Embryonic facial prominence (tissue), 1 donor: Measurements from ENCODE around the gene COX8A.
"Not testable (repeated sequence)": the region's sequence is repeated elsewhere in the genome, so short reads cannot be mapped to it uniquely, and the experiment has no call there.

ENCODE experiments used
- DNase-seq: peaks from one replicate; pipeline ENCODE4 v3.0.0-alpha.2; 2016; ENCODE audit errors: extremely low spot score

COX8A gene

GRCh38 chr11:63974259-63975143 is at the start of gene COX8A:
COX8A (plus strand) TSS chr11:63974620; CDS start chr11:63974681, 61 bp downstream.
- DNase-seq = peak; percentile 99

GRCh38 chr11:63929616-63930015 is 44.8 kb upstream of the COX8A start:
- DNase-seq = no peak

GRCh38 chr11:63931045-63931444 is 43.4 kb upstream of the COX8A start:
- no peak for DNase-seq

DNA sequence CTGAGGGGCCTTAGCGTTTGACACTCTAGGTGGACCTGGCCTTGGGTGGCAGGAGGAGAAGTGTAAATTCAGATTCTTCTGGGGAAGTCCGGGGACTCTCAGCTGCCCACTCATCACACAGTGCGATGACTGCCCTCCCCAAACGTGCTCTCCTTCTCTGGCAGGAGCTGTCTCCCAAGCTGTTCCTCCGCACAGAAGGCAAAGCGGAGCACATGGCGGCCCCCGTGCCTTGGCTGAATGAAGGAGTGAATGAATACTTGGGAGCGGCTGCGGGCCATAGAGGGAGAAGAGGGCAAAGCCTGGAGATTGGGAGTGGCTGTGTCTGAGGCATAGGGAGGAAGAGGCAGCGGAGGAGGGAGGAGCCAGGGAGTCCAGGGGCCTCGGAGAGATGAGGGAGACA is 42.5 kb upstream of the COX8A start:
- no peak for DNase-seq

DNA sequence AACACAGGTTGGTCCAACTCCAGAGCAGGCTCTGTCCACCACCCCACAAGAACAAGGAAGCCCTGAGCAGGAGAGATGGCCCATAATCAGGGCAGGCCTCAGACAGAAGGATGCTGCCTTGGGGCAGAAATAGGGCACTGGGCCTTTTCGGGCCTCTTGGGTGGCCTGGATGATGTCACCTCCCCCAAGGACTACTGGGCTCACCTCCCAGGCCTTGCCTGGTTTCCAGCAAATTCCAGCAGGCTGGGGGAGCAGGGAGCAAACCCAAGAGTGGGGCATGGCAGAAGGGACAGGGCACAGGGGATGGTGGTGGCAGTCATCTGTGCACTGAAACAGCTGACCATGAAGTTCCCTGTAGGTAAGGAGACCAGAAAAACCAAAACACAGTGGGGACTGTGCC is 41.0 kb upstream of the COX8A start:
- DNase-seq = no peak

GRCh38 chr11:63937713-63938478 is 36.5 kb upstream of the COX8A start:
- no peak for DNase-seq

DNA sequence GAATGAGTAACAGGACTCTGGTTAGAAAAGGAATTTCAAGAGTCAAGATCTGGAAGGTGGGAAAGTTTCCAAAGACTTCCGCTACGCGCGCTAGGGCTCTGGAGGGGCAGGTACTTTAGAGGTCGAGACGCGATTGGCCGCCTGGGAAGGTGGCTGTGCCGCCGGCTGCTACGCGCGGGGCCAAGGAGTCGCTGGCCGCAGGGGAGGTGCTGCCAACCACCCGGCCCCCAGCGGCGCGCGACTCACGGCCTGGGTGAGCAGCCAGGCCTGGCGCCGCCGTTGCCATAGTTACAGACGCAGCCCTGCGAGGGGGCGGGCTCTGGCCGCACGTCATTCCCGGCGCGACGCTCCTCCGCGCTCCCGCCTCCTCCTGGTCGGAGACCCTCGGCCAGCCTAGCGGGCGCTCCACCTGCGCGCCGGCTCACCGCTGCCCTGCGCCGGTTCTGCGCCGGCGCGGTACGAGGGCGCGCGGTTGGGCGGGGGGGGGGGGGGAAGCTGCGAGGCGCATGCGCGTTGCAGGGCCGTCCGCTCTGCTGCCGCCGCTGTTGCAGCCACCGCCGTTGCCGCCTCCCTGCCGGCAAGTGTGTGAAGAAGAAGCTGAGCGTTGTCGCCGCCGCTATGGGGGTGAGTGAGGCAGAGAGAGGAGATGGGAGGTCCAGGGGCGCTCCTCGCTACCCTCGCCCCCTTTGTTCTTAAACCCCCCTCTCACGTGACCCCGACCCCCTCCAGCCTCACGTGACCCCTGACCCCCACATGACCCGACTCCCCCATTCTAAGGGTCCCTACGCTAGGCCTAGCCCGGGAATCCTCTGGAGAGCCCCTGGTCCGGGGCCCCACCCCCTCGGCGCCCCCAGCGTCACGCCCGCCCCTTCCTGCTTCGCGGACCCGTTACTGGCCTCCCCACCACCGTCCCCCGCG is 35.7 kb upstream of the COX8A start, which contains the start of gene NAA40:
TSS of gene NAA40 (plus strand) at position 524 of the 918 bp plus-strand sequence. CDS start at position 619, 95 bp downstream.
- peak; percentile 88 for DNase-seq

DNA sequence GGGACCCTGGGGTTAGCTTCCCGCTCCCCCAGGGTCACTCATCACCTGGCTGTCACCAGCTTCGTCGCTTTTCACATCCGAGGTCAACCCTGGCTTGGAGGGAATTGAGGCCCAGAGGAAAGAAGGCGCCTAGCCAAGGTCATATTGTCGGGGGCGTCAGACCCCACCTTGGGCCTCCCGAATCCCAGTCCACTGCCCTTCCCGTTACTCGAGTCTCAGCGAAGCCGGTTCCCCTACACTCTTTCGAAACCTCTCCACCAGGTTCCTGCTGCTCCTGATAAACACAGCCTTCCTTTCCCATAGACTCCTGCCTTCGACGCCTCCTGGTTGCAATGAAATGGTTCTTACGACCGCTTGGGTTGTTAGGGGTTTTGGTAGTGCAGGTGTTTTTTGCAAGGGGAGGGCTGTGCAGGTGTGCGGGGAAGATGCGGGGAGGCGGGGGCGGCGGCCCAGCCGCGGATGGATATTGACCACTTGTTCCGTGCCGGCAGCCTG is 35.0 kb upstream of the COX8A start:
- no peak for DNase-seq

GRCh38 chr11:63940786-63941185 is 33.6 kb upstream of the COX8A start:
- DNase-seq = no peak

GRCh38 chr11:63941901-63942300 is 32.5 kb upstream of the COX8A start:
- no peak for DNase-seq

DNA sequence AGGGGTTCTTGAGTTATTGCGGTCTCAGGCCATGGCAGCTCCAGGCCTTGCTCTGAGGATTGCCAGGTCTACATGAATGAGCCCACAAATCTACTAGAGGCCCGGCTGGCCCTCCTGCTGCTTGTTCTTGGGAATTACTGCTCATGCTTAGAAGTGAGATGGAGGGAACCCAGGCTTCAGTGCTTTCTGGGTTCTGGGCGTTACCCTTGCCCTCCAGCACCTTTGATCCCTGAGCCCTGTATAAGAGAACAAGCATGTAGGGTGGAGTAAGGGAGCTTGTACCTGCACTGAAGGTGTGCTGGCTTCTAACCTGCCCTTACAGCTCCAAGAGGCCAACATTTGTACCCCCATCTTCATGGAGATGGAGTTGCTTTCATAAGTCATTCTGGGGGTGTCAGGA is 31.6 kb upstream of the COX8A start:
- DNase-seq = no peak

DNA sequence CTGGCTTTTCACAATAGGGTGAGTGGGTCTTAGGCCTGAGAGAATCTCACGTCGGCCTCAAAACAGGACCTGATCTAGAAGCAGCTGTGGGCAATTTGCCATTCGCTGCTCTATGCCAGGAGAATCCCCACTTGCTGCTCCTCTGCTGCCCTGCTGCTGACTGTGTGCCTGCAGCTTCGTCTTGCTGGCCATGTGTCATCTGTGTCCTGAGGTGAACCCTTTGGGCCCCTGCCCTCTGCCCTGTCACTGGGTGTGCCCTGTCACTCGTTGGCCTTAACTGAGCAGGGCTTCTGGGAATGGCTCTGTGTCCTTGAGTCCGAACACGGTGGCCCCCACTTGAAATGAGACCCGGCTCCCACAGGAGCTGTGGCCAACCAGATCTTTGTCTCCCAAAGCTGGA is 29.4 kb upstream of the COX8A start:
- DNase-seq = no peak

DNA sequence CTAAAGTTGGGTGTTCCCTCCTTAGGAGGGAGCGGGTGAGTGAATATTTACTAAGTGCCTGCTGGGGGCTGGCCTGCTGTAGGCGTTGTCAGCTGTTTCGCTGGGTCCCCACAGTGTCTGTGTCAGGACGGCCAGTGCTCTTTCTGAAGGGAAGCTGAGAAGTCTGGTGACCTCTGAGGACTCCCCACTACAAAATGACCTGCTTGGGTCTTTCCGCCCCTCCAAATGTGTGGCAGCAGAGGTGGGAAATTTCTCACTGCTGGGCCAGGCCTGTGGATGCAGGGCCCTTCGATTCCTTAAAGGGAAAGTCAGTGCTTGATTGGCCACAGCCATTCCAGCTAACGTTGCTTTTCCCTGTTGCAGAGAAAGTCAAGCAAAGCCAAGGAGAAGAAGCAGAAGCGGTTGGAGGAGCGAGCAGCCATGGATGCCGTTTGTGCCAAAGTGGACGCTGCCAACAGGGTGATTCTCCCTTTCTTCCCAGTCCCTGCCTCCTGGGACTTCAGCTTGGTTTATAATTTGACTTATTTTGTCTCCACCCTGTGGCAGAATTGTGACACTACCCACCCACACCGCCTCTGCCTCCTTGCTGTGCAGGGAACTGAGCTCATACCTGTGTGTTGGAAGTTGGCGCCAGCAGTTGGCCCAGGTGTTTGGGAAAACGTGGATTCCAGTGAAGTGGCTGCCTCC is 28.8 kb upstream of the COX8A start:
- peak; percentile 40 for DNase-seq

- DNase-seq = no peak
These were observed 22.5 kb upstream of the COX8A start for GRCh38 chr11:63951779-63952536.

DNA sequence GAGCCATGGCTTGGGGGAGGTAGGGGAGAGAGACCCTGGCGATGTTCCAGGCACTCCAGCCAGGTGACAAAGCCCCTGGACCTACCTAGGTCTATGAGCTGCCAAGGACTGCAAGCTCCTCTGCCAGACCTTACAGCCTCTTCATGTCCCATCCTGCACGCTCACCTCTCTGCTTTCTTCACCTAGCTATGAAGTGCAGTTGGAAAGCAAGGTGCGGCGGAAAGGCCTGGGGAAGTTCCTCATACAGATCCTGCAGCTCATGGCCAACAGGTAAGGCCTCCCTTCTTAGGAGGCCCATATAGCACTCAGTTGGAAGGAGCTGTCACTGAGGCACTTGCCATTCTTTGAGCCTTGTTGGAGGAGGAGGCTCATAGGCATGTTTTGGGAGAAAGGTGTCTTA is 21.9 kb upstream of the COX8A start:
- DNase-seq = no peak

DNA sequence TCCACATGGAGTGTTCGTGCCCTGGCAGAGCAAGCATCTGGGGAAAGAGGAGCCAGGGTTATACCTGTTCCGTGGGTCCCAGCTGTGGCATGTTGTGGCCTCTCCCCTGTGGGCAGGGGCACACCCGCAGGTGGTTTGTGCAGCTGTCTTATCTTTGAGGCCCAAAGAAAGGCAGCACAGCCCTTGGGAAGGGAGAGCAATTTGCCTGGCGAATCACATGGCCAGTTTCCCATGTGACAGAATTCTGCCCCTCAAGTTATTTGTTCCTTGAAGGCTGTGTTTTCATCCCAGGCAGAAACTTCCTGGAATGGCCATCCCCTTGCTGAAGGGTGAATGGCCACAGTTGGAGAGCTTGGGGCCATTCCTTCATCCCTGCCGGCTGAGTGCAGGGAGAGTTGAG is 16.4 kb upstream of the COX8A start:
- no peak for DNase-seq

DNA sequence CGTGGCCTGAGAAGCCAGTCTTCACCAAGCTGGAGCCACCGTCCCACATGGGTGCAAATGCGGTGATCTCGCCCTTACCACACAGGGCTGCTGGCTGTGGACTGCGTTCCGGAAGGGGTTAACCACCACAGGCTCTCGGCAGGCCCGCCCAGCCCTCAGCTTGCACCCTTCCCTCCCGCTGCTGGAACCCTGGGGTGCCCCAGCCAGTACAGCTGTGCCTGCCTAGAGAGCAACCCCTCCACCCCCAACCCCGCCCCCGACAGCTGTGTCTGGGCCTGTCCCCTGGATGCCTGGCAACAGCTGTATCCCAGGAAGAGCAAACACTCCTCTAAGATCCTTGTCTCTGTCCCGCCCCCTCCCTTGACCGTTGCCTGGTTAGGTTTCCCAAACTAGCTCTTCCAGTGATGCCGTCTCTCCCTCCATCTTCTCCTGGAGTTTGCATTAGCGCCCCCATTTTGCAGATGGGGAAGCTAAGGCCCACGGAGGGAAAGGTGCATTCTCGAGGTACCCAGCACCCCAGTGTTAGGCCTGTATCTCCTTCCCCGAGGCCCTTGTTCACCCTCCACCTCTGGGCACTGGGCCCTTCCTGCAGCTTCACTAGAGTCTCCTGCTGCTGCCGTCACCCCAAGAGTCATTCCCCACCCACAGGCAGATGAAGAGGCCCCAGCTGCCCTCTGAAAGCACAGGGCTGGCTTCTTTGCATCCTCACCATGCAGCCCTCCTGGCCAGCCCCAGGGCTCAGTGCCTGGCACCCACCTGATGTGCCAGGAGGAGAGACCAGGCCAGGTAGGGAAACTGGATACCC is 12.6 kb upstream of the COX8A start:
- peak; percentile 34 for DNase-seq

- DNase-seq = not testable (repeated sequence)
These were observed 10.5 kb upstream of the COX8A start for GRCh38 chr11:63963895-63964294.

- DNase-seq = no peak
These were observed 8.0 kb upstream of the COX8A start for GRCh38 chr11:63966444-63966843.
